Activated T-cell treated with anti-CD3 and anti-CD28 coated beads, Interleukin-2, amount 50 U/mL, for 24 hours (primary cell): ENCODE measurements around the gene ETNK1.

Experiments
- DNase-seq: peaks from one replicate; pipeline ENCODE4 v3.0.0-alpha.2; 2020
- H3K27ac Mint-ChIP-seq: 2 replicates; pipeline ENCODE4 v1.8.0; 2020; ENCODE audit warnings: mild to moderate bottlenecking, mixed read lengths
- H3K27me3 Mint-ChIP-seq: 2 replicates; pipeline ENCODE4 v1.8.0; 2020; ENCODE audit warnings: mixed read lengths
- H3K36me3 Mint-ChIP-seq: 2 replicates; pipeline ENCODE4 v1.8.0; 2020; ENCODE audit warnings: low read depth, mixed read lengths
- H3K4me1 Mint-ChIP-seq: 2 replicates; pipeline ENCODE4 v1.8.0; 2020; ENCODE audit warnings: low read depth, mixed read lengths
- H3K4me3 Mint-ChIP-seq: 2 replicates; pipeline ENCODE4 v1.8.0; 2020; ENCODE audit warnings: mild to moderate bottlenecking, moderate library complexity, mixed read lengths
- H3K9me3 Mint-ChIP-seq: 2 replicates; pipeline ENCODE4 v1.8.0; 2020; ENCODE audit warnings: mixed read lengths

Gene ETNK1

GRCh38 chr12:22615963-22616501 is 8.9 kb upstream of the ETNK1 start:
- Mint-ChIP-seq H3K9me3 (peaks cover 23% of the 10 kb centered on the region), H3K4me3 (no peak overlapping the region), H3K36me3 (no peaks in the 10 kb centered on the region), H3K4me1 (no peaks in the 10 kb centered on the region), H3K27me3 (peaks cover 2% of the 10 kb centered on the region), H3K27ac (no peak overlapping the region)
- DNase-seq = no peak

DNA sequence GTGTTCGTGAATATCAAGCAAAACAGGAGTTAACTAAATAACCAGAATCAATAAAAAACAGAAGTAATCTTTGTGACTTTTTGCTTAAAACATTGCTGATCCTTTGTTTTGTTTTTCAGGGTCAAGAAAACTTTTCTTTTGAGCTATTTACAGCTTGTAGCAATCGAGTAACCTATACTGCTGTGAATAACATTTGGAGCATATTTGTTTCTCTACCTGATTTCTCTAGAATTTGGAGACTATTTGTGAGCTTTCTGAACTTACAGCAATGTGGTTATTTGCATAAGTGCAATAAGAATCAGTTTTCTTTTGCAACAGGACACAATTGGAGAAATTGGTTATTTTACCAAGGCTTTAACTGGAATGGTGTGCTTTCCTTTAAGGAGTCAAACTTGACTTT is 7.3 kb upstream of the ETNK1 start:
- no peaks in the 10 kb centered on the region for H3K36me3 Mint-ChIP-seq
- H3K27me3 Mint-ChIP-seq = peaks cover 4% of the 10 kb centered on the region
- H3K9me3 Mint-ChIP-seq = peaks cover 16% of the 10 kb centered on the region
- no peaks in the 10 kb centered on the region for H3K4me1 Mint-ChIP-seq
- H3K4me3 Mint-ChIP-seq = no peak overlapping the region
- H3K27ac Mint-ChIP-seq = no peak overlapping the region
- no peak for DNase-seq

GRCh38 chr12:22624548-22624869 is 462 bp upstream of the ETNK1 start:
- H3K36me3 Mint-ChIP-seq = peaks cover 37% of the 10 kb centered on the region
- no peaks in the 10 kb centered on the region for H3K9me3 Mint-ChIP-seq
- H3K27me3 Mint-ChIP-seq = peaks cover 8% of the 10 kb centered on the region
- H3K27ac Mint-ChIP-seq = peak overlapping the region; percentile 99
- peaks cover 35% of the 10 kb centered on the region for H3K4me1 Mint-ChIP-seq
- H3K4me3 Mint-ChIP-seq = peak overlapping the region; percentile 92
- DNase-seq = no peak

GRCh38 chr12:22625762-22626294 is 857 bp downstream of the ETNK1 start:
- H3K9me3 Mint-ChIP-seq = no peaks in the 10 kb centered on the region
- peaks cover 43% of the 10 kb centered on the region for H3K36me3 Mint-ChIP-seq
- peaks cover 45% of the 10 kb centered on the region for H3K4me1 Mint-ChIP-seq
- H3K4me3 Mint-ChIP-seq = peak overlapping the region; percentile 92
- peaks cover 8% of the 10 kb centered on the region for H3K27me3 Mint-ChIP-seq
- no peak for DNase-seq
- H3K27ac Mint-ChIP-seq = peak overlapping the region; percentile 99

- Mint-ChIP-seq H3K27me3 (peaks cover 5% of the 10 kb centered on the region), H3K27ac (peak overlapping the region; percentile 99), H3K9me3 (no peaks in the 10 kb centered on the region), H3K4me3 (peak overlapping the region; percentile 92), H3K4me1 (peaks cover 48% of the 10 kb centered on the region), H3K36me3 (peaks cover 46% of the 10 kb centered on the region)
- no peak for DNase-seq
Measured at GRCh38 chr12:22626406-22626805, 1.4 kb downstream of the ETNK1 start.

- no peak for DNase-seq
- Mint-ChIP-seq H3K4me3 (peak overlapping the region; percentile 92), H3K4me1 (peaks cover 52% of the 10 kb centered on the region), H3K9me3 (no peaks in the 10 kb centered on the region), H3K36me3 (peaks cover 51% of the 10 kb centered on the region), H3K27ac (peak overlapping the region; percentile 88), H3K27me3 (peaks cover 5% of the 10 kb centered on the region)
Measured at GRCh38 chr12:22627371-22627770, 2.4 kb downstream of the ETNK1 start.

- Mint-ChIP-seq H3K4me1 (peaks cover 60% of the 10 kb centered on the region), H3K4me3 (peak overlapping the region; percentile 92), H3K27ac (peak overlapping the region; percentile 88), H3K9me3 (no peaks in the 10 kb centered on the region), H3K27me3 (peaks cover under 1% of the 10 kb centered on the region), H3K36me3 (peaks cover 58% of the 10 kb centered on the region)
- DNase-seq = no peak
Measured at GRCh38 chr12:22628228-22628627, 3.3 kb downstream of the ETNK1 start.

DNA sequence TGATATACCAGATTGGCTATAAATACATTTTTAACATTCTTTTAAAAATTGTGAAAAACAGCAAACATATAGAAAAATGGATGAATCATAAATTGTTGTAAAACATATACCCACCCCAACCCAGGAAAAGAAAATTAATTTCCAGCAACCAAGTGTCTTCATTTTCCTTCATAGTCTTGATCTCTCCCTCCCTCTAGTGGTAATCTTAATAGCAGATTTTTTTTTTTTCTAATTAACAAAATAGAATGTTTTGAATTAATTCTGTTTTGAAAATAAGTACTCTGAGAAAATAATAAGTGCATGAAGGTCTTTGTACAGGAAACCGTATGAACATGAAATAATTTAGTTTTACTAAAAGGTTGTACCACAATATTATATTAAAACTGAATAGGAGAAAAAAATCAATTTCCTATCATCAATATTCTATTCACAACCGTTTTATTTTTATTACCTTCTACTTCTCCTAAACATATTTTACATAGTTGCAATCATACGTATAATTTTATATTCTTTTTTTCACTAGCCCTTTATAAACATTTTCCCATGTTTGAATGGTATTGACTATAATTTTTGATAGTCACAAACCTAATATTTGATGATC is 7.0 kb downstream of the ETNK1 start:
- H3K4me1 Mint-ChIP-seq = peaks cover 78% of the 10 kb centered on the region
- no peak for DNase-seq
- no peak overlapping the region for H3K4me3 Mint-ChIP-seq
- H3K9me3 Mint-ChIP-seq = no peaks in the 10 kb centered on the region
- H3K27ac Mint-ChIP-seq = no peak overlapping the region
- H3K27me3 Mint-ChIP-seq = no peaks in the 10 kb centered on the region
- peaks cover 69% of the 10 kb centered on the region for H3K36me3 Mint-ChIP-seq

DNA sequence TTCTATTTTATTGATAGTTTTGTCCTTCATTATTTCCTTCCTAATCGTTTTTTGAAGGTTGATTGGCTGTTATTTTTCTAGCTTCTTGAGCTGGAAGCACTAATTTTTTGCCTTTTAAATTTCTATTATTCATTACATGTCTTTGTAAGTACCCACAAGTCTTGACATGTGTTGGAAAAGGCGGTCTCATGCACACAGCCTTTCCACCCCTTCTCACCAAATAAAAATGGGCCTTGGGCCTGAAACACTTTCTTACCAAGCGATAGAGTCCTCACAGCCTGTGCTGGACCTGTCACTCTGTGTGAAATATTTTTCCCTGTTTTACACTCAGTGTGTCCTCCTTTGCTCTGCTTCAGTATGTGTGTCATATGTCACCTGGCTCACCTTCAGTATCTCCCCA is 9.9 kb downstream of the ETNK1 start:
- DNase-seq = no peak
- Mint-ChIP-seq H3K4me1 (peaks cover 67% of the 10 kb centered on the region), H3K36me3 (peaks cover 62% of the 10 kb centered on the region), H3K27ac (no peak overlapping the region), H3K9me3 (no peaks in the 10 kb centered on the region), H3K27me3 (no peaks in the 10 kb centered on the region), H3K4me3 (no peak overlapping the region)

DNA sequence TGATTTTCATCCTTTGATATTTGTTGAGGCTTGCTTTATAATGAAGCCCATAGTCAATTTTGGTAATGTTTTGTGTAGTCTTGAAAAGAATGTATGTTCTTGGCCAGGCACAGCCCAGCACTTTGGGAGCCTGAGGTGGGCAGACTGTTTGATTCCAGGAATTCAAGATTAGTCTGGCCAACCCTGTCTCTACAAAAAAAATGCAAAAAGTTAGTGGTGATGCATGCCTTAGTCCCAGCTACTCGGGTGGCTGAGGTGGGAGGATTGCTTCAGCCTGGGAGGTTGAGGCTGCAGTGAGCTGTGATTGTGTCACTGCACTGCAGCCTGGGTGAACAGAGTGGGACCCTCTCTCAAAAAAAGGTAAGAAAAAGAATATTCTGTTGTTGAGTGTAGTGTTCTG is 10.8 kb downstream of the ETNK1 start:
- Mint-ChIP-seq H3K9me3 (no peaks in the 10 kb centered on the region), H3K27ac (peak overlapping the region; percentile 57), H3K4me1 (peaks cover 66% of the 10 kb centered on the region), H3K36me3 (peaks cover 60% of the 10 kb centered on the region), H3K27me3 (no peaks in the 10 kb centered on the region), H3K4me3 (no peak overlapping the region)
- DNase-seq = no peak

DNA sequence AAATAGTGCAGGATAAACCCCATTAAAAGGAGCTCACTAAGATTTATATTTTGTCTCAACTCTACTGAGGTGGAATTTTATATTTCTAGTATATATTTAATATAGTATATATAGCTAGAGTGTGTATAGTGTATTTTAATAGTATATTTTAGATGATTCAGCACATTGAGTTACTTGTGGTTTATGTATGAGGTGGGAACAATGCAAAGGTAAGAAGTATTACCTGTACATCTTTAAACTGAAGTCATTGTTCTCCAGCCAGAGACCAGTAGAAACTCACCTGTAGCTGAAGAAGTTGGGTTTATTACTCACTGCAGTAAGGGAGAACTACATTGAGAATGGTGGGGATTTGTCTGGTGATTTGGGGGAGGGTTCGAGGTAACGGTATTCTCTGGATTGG is 15.9 kb downstream of the ETNK1 start:
- Mint-ChIP-seq H3K36me3 (peaks cover 44% of the 10 kb centered on the region), H3K9me3 (no peaks in the 10 kb centered on the region), H3K27me3 (no peaks in the 10 kb centered on the region), H3K4me1 (peaks cover 51% of the 10 kb centered on the region), H3K27ac (no peak overlapping the region), H3K4me3 (no peak overlapping the region)
- DNase-seq = no peak

DNA sequence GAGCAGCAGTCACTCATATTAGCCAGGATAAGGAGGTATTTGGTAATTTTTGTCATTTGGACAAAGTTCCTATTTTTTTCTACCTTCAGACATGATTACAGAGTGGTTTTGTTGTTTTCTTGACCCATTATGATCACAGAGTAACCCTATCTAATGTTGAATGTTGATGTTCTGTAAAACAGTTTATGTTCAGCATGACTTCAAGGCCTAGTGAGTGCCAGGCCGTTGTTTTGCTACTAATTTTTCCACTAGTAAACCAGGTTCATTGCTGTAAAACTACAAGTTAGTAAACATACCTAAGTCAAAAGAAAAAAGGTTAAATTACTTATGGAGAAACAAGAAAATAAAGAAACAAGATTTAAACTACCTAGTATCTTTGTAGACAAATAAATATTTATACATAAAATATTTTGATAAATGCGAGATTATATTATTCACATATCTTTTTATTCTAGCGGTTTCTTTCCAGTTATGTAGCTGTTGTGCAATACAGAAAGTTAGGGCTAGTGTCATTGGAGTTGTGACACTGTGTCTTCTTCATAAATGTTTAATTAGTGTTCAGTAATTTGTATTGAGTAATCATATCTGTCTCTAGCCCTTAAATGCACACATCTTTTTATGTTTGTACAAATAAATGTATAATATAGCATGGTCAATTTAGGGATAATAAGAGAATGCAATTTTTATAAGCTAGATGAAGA is 16.5 kb downstream of the ETNK1 start:
- Mint-ChIP-seq H3K4me3 (no peak overlapping the region), H3K9me3 (no peaks in the 10 kb centered on the region), H3K27ac (no peak overlapping the region), H3K4me1 (peaks cover 45% of the 10 kb centered on the region), H3K27me3 (no peaks in the 10 kb centered on the region), H3K36me3 (peaks cover 42% of the 10 kb centered on the region)
- no peak for DNase-seq

DNA sequence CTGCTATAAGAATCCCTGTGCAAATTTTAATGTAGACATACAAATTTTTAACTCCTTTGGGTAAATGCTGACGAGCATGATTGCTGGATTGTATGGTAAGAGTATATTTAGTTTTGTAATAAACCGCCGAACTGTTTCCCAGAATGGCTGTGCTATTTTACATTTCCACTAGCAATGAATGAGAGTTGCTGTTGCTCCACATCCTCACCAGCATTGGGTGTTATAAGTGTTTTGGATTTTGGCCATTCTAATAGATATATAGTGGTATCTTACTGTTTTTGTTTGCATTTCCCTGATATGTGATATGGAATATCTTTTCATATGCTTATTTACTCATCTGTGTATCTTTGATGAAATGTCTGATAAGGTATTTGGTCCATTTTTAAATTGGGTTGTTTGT is 23.7 kb downstream of the ETNK1 start:
- peaks cover 46% of the 10 kb centered on the region for H3K4me1 Mint-ChIP-seq
- H3K27ac Mint-ChIP-seq = no peak overlapping the region
- H3K36me3 Mint-ChIP-seq = peaks cover 73% of the 10 kb centered on the region
- no peak for DNase-seq
- no peak overlapping the region for H3K4me3 Mint-ChIP-seq
- H3K9me3 Mint-ChIP-seq = no peaks in the 10 kb centered on the region
- H3K27me3 Mint-ChIP-seq = no peaks in the 10 kb centered on the region

- DNase-seq = no peak
- Mint-ChIP-seq H3K4me3 (no peak overlapping the region), H3K27me3 (no peaks in the 10 kb centered on the region), H3K27ac (no peak overlapping the region), H3K4me1 (peaks cover 58% of the 10 kb centered on the region), H3K36me3 (peaks cover 70% of the 10 kb centered on the region), H3K9me3 (no peaks in the 10 kb centered on the region)
Measured at GRCh38 chr12:22653075-22653474, 28.1 kb downstream of the ETNK1 start.

- H3K36me3 Mint-ChIP-seq = peaks cover 69% of the 10 kb centered on the region
- H3K4me1 Mint-ChIP-seq = peaks cover 66% of the 10 kb centered on the region
- H3K9me3 Mint-ChIP-seq = no peaks in the 10 kb centered on the region
- DNase-seq = no peak
- no peaks in the 10 kb centered on the region for H3K27me3 Mint-ChIP-seq
- H3K27ac Mint-ChIP-seq = no peak overlapping the region
- H3K4me3 Mint-ChIP-seq = no peak overlapping the region
Measured at GRCh38 chr12:22653791-22654190, 28.8 kb downstream of the ETNK1 start.
